ENCODE measurements around the gene ARMH3.
"Not testable (repeated sequence)": the region's sequence is repeated elsewhere in the genome, so short reads cannot be mapped to it uniquely, and the experiment has no call there.

The ARMH3 gene

GRCh38 chr10:102046095-102046494 lies 9.9 kb downstream of the ARMH3 start:
- in situ Hi-C loops (cut with MboI; ENCODE audit: low sequenced_read_pairs): no loop called here

- in situ Hi-C loops (cut with MboI; ENCODE audit: low sequenced_read_pairs): no loop called here
Observed at GRCh38 chr10:102045292-102045691, 10.7 kb downstream of the ARMH3 start.

DNA sequence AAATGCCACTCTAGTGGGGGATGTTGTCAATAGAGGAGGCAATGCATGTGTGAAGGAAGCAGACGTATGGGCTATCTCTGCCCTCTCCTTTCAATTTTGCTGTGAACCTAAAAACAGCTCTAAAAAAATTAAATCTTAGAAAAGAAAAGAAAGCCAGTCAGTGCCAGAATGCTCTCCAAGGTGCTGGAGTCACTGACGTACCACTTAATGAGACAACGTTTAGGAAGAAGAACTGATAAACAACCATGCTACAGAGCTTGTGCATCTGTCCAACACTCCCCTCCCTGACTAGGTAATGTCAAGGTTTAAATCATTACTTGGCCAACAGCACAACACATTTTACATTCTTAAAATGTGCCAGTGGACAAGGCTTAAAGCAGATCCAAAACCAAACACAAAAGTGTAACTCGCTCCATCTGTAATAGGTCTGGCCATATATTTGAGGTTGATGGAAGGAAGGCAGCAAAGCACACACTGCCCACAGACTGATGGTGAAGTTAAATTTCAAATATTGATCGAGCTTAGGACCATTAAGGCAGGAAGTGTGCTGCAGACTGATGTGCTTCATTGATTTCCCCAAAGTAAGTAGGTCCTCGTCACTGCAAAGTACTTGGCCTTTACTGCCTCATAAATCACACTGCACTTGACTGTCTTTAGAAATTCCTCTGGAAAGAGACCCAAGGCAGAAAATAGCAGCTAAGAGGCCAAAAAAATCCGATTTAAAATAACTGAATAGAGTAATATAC lies 15.5 kb downstream of the ARMH3 start:
- in situ Hi-C loops (cut with MboI; ENCODE audit: low sequenced_read_pairs): no loop called here

DNA sequence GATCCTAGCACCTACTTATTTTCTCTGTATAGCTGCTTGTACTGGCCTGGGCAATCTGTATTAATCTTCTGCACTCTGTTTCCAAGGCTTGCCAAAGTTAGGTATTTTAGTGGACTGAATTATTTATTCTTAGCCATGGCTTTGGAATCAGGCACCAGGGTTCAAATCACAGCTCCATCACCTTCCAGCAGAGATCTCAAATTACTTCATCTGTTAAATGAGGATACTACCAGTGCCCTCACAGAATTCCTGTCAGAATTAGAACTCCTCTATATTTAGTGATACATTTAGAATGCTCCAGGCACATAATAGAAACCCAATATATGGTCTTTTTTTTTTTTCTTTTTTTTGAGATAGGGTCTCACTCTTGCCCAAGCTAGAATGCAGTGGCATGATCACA lies 17.6 kb downstream of the ARMH3 start:
- in situ Hi-C loops (cut with MboI; ENCODE audit: low sequenced_read_pairs): no loop called here

DNA sequence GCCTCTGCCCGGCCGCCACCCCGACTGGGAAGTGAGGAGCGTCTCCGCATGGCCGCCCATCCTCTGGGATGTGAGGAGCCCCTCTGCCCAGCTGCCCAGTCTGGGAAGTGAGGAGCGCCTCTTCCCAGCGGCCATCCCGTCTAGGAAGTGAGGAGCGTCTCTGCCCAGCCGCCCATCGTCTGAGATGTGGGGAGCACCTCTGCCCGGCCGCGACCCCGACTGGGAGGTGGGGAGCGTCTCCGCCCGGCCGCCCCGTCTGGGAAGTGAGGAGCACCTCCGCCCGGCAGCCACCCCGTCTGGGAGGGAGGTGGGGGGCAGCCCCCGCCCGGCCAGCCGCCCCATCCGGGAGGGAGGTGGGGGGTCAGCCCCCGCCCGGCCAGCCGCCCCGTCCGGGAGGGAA lies 20.2 kb downstream of the ARMH3 start:
- in situ Hi-C loops (cut with MboI; ENCODE audit: low sequenced_read_pairs): not testable (repeated sequence)

DNA sequence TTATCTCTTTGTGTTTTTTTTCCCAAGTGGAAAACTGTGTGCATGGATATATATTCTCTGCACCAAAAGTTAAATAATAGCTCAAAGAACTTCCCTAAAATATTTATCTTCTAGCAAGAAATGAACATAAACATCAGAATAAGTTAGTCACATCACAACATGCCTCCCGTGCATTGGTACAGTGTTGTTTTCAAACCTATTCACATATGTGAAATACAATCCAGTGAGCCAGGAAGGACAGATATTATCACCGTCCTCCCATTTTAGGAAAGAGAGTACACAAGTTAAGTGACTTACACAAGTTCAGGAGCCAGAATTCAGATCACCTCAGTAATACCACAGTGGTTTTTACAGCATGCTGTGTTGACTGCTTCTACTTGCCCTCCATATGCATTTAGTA lies 22.2 kb downstream of the ARMH3 start:
- in situ Hi-C loops (cut with MboI; ENCODE audit: low sequenced_read_pairs): no loop called here

DNA sequence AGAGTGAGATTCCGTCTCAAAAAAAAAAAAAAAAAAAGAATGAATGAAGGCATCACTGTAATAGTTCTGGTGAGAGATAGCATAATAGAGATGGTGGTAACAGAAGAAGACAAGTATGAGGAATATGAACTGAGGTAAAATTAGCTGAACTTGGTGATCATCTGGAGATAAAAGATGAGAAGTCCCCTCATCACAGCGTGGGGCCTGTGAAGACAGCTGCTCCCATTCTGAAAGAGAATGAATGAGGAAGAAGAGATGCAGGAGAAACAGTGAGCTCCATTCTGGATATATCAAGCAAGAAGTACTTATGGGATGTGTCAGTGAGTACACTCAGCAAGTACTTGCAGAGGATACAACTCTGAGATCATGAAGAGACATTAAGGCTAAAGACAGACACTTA lies 28.7 kb downstream of the ARMH3 start:
- in situ Hi-C loops (cut with MboI; ENCODE audit: low sequenced_read_pairs): no loop called here

DNA sequence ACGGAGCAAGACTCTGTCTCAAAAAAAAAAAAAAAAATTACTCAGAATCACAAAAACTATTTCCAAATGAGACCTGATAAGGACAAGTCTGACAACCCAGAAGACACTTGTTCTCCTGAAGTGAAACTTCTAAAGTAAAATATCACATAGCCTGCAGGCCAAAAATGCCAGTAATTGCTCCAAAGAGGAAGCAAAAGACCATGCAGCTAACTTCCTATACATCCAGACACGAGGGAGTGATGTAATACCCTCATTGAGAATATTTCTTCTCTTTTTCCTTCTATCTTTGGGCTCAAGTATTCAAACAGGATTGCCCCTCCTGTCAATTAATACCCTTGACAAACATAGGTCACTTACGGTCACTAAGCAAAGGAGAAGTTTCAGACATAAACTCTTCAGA lies 31.2 kb downstream of the ARMH3 start:
- in situ Hi-C loops (cut with MboI; ENCODE audit: low sequenced_read_pairs): no loop called here

DNA sequence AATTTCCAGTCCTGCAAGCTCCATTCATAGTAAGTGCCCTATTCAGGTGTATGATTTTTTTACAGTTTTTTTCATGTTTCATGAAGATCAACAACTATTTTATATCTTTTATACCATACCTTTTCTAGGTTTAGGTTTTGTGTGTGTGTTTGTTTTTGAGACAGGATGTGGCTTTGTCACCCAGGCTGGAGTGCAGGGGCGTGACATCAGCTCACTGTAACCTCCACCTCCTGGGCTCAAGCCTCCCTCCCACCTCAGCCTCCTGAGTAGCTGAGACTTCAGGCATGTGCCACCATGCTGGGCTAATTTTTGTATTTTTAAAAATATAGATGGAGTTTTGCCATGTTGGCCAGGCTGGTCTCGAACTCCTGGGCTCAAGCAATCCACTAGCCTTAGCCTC lies 35.0 kb downstream of the ARMH3 start:
- in situ Hi-C loops (cut with MboI; ENCODE audit: low sequenced_read_pairs): no loop called here

DNA sequence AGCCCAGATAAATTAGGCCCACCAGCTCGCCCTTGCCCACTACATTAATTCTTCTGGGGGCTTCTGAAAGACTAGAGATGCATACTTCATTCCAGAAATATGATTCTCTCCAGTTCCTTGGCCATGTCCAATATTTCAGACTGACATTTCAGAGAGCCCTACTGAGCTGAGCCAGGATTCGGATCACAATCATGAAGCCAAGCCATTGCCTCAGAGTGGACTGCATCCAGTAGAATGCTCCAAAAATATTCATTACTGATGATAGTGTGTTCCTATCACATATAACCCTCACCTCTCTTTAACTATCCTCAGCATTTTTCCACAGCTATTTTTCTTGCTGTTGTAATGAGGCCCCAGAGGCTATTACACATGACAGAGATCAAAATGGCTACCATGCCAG lies 38.7 kb downstream of the ARMH3 start:
- in situ Hi-C loops (cut with MboI; ENCODE audit: low sequenced_read_pairs): loop anchor here (10.0 kb wide), 2 partner anchors 132 to 172 kb away; partner anchors contain the start of gene KCNIP2

DNA sequence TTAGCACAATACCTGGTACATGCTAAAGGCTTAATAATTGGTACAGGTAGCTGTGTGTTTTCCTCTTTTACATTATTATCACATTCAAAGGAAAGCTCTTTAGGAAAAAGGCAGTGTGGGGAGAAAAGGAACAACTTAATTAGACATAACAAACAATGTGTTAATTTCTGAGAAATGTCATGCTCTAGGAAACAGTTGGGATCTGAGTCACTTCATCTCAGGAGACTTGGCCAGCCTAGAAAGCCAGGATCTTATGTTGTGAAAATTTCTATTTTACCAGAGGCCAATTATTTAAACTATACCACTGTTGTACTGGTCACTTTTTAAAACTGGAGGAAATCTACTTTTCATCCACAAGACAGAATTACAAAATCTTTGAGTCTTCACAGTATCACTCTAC lies 39.6 kb downstream of the ARMH3 start:
- in situ Hi-C loops (cut with MboI; ENCODE audit: low sequenced_read_pairs): loop anchor here (10.0 kb wide), 2 partner anchors 132 to 172 kb away; partner anchors contain the start of gene KCNIP2

DNA sequence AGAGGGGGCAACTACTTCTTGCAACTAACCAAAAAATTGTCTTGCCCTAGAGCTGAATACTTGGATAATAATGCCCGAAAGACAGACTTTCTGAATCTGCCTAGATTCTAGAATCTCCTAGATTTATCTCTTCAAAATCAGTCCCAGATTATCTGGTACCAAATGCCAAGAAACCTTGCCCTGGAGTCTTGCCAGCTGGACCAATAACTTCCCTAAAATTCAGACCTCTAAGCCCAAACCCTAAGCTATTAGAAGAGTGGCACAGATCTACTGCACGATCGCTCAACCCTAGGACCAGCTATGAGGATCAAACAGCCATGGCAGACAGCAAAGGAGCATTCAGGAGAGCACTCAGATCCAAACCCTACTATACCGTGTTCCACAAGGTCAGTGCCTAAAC lies 45.0 kb downstream of the ARMH3 start:
- in situ Hi-C loops (cut with MboI; ENCODE audit: low sequenced_read_pairs): loop anchor here (10.0 kb wide), 2 partner anchors 126 to 166 kb away; partner anchors contain the start of gene KCNIP2

- in situ Hi-C loops (cut with MboI; ENCODE audit: low sequenced_read_pairs): loop anchor here (10.0 kb wide), 2 partner anchors 125 to 165 kb away; partner anchors contain the start of gene KCNIP2
Observed at GRCh38 chr10:102009801-102010425, 46.1 kb downstream of the ARMH3 start.

DNA sequence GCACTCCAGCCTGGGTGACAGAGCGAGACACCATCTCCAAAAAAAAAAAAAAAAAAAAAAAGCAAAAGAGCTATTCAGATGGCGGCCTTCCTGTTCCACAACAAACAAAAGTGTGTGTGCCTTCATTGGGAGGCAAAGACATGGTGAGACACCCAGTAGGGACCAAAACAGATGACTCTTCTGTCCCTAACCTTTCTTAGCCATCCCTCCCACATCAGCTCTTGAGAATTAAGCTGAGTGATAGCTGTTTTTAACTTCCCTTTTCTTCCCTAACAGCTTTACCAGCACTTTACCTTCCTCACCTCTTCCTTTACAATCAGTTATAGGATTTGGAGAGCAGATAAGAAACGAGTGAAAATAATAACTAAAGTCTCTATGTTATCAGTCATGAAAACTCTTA lies 48.2 kb downstream of the ARMH3 start:
- in situ Hi-C loops (cut with MboI; ENCODE audit: low sequenced_read_pairs): no loop called here

DNA sequence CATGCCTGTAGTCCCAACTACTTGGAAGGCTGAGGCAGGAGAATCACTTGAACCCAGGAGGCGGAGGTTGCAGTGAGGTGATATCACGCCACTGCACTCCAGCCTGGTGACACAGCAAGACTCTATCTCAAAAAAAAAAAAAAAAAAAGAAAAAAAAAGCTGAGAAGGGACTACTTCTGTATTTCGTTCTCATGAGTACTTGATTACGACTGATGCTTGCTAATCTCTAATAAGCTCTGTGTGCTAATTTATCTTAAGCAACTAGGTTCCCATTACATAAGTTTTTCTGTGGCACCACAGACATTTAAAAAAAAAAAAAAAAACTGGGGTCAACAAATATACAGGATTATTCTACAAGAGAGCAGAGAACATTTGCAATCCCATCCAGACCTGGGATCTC lies 48.9 kb downstream of the ARMH3 start:
- in situ Hi-C loops (cut with MboI; ENCODE audit: low sequenced_read_pairs): not testable (repeated sequence)

DNA sequence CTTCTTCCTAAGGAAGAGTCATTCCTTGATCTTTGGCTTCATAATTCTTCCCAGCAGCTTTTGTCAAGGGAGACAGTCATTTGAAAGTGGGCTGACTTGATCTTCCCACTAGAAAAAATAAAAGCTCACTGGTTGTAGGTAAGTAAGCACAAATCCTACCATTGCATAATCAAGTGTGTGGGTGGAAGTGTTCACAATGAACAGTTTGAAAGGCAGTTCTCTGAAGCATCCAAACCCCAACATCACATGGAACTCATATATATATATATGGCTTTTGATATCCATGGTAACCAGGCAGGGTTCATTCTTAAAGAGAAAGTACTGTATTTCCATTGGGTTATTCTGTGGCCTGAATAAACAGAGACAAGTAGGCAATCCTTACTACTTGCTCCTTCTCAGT lies 51.6 kb downstream of the ARMH3 start:
- in situ Hi-C loops (cut with MboI; ENCODE audit: low sequenced_read_pairs): no loop called here

GRCh38 chr10:102003541-102003940 lies 52.4 kb downstream of the ARMH3 start:
- in situ Hi-C loops (cut with MboI; ENCODE audit: low sequenced_read_pairs): no loop called here

GRCh38 chr10:102001435-102002068 lies 54.4 kb downstream of the ARMH3 start:
- in situ Hi-C loops (cut with MboI; ENCODE audit: low sequenced_read_pairs): no loop called here

- in situ Hi-C loops (cut with MboI; ENCODE audit: low sequenced_read_pairs): no loop called here
Observed at GRCh38 chr10:101997803-101998202, 58.2 kb downstream of the ARMH3 start.

DNA sequence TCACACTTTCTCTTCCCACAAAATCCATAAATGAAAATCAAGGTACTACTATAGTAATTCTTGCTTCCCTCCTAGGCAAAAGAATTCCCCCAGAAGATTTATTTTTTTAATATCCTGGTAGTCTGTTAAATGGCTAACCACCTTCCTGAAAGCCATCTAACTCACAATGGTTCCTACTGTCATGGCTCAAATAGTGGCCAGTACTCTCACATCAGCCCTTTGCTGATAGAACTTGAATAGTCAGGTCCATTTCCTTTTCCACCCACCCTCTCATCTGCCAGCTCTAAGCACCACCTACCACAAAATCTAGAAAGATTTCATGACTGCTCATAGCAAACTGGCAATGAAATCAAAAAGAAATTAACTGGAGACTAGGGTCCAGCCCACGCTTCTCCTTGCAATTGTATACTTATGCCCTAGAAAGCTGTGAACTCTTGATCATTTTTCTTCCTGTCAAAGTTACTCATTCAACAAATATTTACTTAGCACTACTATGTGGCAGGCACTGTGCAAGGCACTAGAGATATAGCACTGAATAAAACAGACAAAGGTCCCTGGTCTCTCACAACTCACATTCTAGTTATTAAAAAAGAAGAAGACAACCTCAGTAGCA lies 60.4 kb downstream of the ARMH3 start:
- in situ Hi-C loops (cut with MboI; ENCODE audit: low sequenced_read_pairs): no loop called here

DNA sequence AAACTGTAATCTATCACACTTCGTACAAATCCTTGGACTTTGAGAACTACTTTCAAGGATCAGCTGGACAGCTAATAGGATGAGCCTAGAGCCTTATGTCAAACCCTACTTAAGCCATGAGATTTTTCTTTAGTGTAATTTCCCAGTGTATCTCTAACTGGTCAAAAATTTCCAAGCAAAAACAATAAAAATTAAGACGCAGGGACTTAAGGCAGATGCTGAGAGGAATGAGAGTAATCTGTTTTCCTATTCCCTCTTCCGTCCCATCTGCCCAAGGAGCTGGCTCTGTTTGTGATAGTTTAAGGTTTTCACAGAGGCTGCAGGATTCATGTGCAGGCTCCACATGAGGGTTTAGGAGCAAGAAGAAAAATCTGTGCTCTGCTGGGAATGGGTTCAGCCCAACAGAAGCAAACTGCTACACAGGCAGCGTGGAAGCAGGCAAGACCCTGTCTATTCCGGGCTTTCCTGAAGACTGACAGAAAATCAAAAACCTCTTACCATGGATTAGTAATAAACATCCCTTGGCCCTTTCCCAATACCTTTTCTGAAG lies 62.2 kb downstream of the ARMH3 start:
- in situ Hi-C loops (cut with MboI; ENCODE audit: low sequenced_read_pairs): no loop called here
